Retinal pigment epithelial cell (primary cell): ENCODE measurements around the gene PRRT1B.

ENCODE experiments used
- DNase-seq: peaks from one replicate; pipeline ENCODE4 v3.0.0-alpha.2; 2010; ENCODE audit warnings: low read depth
- H3K4me3 ChIP-seq: 2 replicates; pipeline ENCODE4 v1.5.1; 2011; ENCODE audit warnings: mild to moderate bottlenecking, low read length, control low read depth, moderate library complexity
- CTCF ChIP-seq: conservative IDR thresholded peaks from 2 replicates; pipeline ENCODE4 v1.5.1; 2011; ENCODE audit warnings: low read depth, low read length, control low read depth, inconsistent platforms

Gene PRRT1B

GRCh38 chr9:131554087-131554842 lies 8.9 kb downstream of the PRRT1B start:
- TF ChIP-seq CTCF = no peak
- DNase-seq = no peak

GRCh38 chr9:131554843-131555351 lies 9.6 kb downstream of the PRRT1B start:
- no peak for TF ChIP-seq CTCF
- H3K4me3 ChIP-seq = no peak overlapping the region
- no peak for DNase-seq

More at GRCh38 chr9:131554087-131554842, 8.9 kb downstream of the PRRT1B start:
- no peak overlapping the region for H3K4me3 ChIP-seq

DNA sequence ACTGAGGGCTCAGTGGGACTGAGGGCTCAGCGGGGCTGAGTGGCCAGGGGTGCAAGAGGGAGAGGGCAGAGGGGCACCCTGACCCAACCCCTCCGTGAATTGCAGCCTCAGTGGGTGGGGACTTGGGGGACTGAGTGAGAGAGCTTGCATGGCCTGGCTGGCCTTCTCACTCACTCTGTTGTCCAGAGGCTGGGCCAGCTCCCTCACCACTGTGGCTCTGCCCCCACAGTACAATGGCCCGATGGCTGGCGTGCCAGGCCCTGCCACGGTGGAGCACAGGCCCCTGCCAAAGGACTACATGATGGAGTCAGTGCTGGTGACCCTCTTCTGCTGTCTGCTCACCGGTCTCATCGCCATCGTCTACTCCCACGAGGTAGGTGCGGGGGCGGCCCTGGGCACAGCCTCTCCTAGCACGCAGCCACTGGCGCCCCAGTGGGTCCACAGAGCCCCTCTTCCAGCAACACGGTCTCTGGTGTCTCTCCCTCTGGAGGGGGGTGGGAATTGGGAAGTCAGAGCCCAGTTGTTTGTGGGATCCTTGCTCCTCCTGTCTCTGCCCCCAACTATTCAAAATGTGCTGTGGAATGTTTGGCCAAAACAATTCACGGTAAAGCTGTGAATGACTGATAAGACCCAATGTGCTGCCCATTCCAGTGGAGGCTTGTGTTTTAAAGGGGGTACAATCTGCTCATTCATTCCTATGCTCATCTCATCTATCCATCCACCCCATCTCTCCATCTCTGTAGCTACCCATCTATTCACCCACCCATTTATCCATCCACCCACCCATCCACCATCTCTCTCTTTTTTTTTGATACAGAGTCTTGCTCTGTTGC lies 10.7 kb downstream of the PRRT1B start:
- no peak overlapping the region for H3K4me3 ChIP-seq
- no peak for TF ChIP-seq CTCF
- no peak for DNase-seq

- TF ChIP-seq CTCF = no peak
- DNase-seq = no peak
- no peak overlapping the region for H3K4me3 ChIP-seq
Measured at GRCh38 chr9:131557855-131558548, 12.7 kb downstream of the PRRT1B start.

GRCh38 chr9:131559421-131560000 lies 14.2 kb downstream of the PRRT1B start:
- TF ChIP-seq CTCF = peak; percentile 4
- no peak overlapping the region for H3K4me3 ChIP-seq
- DNase-seq = no peak

DNA sequence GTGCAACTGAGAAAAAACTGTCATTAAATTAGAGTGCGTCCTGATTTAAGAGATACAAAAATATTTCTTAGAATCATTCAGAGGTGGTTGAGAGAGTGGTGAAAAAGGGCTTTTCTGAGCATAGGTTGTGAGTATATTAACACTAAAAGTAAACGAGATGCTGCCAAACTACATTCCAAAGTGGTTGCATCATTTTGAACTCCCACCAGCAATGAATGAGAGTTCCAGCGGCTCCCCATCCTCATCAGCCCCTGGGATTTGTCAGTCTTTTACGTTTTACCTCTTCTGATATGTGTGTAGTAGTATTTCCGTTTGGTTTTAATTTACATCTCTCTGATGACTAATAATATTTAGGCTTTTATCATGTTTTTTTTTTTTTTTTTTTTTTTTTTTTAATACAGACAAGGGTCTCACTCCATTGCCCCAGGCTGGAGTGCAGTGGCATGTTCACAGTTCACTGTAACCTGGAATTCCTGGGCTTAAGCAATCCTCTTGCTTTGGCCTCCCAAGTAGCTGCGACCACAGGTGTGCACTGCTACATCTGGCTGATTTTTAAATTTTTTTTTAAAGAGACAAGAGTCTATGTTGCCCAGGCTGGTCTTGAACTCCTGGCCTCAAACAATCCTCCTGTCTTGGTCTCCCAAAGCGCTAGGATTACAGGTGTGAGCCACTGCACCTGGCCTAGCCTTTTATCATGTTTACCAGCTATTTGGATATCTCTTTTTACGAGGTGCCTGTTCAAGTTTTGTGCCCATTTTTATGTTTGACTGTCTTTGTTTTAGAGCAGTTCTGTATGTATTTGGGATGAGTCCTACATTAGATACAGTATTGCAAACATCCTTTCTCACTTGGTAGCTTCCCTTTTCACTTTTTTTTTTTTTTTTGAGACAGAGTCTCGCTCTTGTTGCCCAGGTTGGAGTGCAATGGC lies 17.0 kb downstream of the PRRT1B start:
- no peak for TF ChIP-seq CTCF
- no peak for DNase-seq

More for the DNA sequence above, 17.0 kb downstream of the PRRT1B start:
- no peak overlapping the region for H3K4me3 ChIP-seq
